NCI-H2196 (cell line): ENCODE measurements around the gene P2RY13.

Experiments
- DNase-seq: peaks from one replicate; lab custom pipeline; 2025; ENCODE audit not compliant: unreplicated experiment; lab: John Stamatoyannopoulos, UW

P2RY13 gene

DNA sequence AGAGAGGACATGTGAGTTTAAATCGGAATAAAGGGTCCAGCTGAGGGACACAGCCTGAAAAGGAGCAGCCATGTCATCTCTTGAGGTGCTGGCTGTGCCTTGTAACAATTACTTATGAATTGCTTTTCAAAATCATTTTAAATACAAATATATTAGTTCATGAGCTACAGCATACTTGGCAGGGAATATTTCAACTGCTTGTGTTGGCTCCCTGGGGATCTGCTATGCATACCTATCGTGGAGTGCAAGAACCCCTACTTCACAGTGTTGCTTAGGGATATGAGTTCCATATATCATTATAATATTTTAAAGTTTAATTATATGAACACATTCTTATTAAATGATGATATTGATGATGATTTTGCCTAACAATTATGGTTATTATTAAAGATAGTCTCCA lies 31.9 kb downstream of the P2RY13 start:
- no peak for DNase-seq

DNA sequence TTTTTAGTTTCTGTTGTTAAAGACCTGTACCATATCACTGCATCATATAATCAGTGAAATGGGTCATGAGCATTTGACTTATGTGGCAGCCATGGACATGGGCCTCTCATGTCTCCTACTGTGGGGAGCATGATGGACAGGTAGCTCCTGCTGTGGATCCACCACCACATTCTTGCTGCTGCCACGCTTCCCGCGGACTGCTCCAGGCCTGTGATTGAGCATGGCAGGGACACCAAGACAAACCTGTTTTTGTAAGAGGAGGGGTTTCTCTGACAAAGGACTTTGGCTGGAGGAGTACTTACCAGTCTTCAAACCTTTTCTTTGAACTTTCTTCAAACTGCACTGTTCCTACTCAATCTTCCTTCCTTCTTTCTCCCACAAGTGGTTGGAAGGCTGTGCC lies 33.1 kb downstream of the P2RY13 start:
- no peak for DNase-seq

DNA sequence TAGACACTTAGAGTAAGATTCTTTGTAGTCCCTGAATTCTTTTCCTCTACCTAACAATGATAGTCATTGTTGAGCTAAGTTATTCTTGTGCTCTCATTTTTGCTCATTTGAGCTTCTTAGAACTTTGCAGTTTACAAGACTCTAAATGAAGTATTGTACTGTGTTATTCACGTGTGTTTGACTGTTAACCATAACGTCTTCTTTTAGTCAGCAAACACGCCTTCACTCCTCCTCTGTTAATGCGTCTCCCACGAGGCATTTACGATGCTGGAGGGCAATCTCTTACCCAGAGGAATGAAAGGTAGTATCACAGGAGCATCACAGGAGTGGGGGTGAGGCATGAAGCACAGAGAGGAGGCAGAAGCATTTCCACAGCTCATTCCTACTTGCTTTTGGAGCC lies 36.2 kb downstream of the P2RY13 start:
- no peak for DNase-seq

DNA sequence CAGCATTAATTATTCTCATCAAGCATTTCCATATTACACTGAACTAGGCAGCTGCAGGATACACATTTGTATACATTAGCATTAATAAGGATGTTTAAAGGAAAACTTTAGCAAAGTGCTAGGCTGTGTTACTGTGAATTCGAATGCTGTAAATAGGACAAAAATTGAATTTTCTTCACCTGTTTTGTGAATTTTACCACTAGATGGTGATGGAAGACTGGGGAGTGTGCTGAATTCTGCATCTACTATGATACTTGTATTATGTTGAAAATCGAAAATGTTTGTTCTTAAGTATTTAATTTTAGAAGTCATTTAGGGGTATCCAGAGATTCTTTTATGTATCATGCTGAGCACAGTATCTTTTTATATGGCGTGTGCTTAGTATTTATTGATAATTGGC lies 38.7 kb downstream of the P2RY13 start:
- DNase-seq = peak; percentile 31

DNA sequence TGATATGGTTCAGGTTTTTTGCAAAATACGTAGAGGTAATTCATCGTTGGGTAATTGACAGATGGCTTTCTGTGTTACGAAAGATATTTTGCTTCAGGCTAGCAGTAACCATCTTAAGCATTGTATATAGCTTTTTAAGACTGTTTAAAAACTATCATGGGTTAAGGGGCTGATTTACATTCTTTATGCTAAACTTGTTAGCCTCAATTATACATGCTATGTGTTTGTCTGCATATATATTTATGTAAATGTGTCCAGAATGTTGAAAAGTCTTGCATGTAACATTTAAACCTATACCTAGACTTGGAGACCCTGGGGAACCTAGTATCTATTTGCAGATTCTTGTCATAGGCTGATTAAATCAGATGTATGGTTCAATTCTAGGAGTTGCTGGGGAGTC lies 39.9 kb downstream of the P2RY13 start:
- no peak for DNase-seq

DNA sequence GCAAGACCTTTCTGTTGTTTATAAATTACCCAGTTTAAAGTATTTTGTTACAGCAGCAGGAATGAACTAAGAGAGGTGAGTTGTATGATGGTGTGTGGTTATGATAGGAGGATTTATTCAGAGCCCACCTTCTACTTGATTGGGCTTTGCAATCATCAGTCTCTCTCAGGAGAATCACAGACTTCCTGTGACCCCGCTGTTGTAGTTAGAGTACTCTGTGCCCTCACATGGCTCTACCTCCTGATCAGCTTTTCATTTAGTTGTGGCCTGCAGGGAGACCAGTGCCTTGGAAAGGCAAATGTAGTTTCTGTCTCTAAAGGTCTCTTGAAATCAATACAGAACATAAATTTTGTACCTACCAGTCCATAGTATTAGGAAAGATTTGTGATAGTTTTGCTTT lies 43.4 kb downstream of the P2RY13 start:
- DNase-seq = no peak

DNA sequence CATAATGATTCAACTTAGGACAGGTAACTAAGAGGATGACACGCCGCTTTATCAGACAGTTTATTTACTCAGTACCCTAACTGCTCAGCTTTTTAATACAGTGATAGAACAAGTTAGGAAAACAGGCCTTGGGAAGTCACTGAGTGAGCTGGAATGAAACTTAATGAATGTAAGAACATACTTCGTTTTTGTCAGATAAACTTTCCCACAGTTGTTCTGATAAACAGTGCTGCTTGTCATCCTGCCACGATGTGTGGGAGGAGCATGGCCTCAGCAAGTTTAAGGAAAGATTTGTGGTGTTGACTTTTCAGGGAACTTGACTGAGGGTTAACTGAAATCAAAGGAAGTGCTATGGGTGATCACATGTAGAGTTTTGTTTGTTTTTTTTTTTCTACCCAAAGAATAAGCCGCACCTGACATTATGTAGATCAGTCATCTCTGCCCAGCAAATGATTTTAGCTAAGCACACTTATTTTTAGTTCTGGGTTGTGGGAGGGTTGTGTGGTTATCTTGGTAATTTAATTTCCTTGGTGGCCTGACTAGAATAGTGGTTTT lies 45.4 kb downstream of the P2RY13 start:
- no peak for DNase-seq

DNA sequence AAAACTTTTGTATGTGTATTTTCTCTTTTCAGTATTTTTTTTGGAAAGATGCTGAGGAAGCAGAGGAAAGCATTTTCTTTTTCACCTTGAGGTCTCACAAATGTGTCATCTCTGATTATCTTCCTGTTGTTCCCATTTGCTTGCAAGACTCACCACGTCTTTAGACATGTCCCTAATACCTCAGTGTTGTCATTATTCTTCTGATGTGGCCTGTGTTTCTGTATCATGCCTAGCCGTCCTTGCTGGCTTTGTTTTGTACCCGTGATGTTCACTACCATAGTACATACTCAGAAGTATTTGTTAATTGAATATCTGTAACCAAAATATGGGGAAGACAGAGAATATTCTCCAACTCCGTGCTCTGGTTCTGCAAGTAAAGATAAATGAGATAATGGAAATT lies 46.0 kb downstream of the P2RY13 start:
- DNase-seq = no peak

DNA sequence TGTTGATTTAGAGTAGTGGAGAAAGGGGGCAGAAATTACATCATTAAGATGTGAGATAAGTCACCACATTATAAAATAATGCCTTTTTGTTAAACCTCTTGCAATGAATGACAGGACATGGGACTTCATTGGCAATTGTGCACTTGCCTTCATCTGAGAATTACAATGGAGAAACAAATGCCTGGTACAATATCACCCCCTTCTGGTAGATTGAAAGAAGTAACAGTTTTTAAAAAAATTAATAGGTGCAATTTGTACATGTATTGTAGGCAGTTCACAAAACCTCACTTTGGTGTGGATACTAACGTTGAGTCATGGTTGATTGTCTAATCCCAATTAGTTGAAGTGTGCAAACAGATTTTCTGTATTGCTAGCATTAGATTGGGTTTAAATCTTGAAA lies 46.4 kb downstream of the P2RY13 start:
- peak; percentile 39 for DNase-seq

DNA sequence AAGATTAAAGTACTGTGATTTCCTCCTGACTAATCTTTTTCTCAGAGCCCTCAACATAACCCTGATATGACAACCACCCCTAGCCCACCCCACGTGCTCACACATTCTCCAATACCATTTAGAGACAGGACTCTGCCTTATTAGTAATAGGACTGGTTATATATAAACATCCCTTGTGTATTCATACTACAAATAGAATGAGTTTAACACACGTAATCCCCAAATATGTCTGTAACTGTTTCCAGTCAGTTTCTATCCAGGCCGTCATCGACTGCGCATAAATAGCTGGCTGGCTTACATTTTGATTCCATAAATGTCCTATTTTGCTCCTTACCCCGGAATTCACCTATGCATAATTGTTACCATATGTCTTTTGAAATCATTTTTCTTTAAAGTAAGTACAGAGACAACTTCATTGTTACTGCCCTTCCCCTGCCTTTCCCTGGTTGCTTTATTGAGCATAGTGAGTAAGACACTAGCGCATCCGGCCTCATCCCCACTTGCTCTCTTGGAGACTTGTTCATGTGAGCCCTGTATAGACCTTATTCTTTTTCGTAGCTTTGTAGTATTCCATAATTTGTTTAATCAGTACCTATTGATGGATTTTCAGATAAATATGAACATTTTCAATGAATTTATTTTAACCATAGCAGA lies 47.6 kb downstream of the P2RY13 start:
- DNase-seq = no peak

DNA sequence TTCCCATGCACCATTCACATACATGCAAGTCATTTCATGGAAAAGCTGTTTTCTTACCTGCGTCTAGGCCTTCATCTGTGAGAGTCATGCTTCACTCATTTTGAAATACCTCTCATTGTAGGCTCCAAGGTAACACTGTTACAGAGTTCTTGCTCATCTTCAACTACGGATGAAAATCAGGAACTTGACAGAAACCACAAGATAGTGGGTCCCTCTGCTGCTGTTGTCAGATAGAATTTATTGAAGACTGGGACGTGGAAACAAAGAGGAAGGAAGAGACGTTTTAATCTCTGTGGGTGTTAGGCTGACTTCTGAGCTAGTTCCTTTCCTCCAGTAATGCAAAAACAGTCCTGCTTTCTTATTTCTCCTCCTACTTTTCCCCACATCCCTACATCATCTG lies 51.1 kb downstream of the P2RY13 start, which contains the start of gene P2RY14:
TSS of gene P2RY14 (minus strand) at position 313 of the 400 bp plus-strand sequence. CDS start 64,226 bp downstream, outside the sequence.
- DNase-seq = no peak

DNA sequence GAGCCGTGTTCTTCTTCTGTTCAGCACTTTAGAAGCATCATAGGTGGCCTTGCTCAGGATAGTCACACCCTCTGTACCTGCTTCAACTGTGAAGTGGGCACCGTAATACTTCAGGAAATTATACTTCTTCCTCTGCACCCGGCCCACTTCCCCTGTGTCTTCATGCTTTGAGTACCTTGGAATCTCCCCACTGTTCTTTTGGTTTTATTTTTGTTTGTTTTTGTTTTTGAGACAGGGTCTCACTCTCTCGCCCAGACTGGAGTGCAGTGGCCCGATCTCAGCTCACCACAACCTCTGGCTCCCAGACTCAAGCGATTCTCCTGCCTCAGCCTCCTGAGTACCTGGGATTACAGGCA lies 52.7 kb downstream of the P2RY13 start:
- DNase-seq = no peak
